ENCODE measurements around the gene MARCO. TPM values are rescaled to one million over a fixed set of nuclear protein-coding genes. Genes with fewer than 3 reads are reported as not detected.
"Not testable (repeated sequence)": the region's sequence is repeated elsewhere in the genome, so short reads cannot be mapped to it uniquely, and the experiment has no call there.

The MARCO gene
- polyA plus RNA-seq, 1 donor from 2014 or later = not detected

DNA sequence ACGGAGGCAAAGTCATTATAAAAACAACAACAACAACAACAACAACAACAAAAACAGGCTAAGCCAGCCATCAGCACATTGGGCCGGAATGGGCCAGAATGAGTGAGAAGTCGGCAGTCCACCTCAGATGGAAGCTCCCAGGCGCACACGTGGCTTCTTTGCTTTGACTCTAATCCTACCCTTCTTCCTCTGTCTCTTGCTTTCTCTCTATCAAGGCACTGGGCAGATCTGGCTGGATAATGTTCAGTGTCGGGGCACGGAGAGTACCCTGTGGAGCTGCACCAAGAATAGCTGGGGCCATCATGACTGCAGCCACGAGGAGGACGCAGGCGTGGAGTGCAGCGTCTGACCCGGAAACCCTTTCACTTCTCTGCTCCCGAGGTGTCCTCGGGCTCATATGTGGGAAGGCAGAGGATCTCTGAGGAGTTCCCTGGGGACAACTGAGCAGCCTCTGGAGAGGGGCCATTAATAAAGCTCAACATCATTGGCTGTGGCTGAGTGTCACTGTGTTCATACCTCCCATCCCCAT, 52.2 kb downstream of the MARCO start:
- Histone ChIP-seq H3K9me3 (ENCODE audit: low read length) (no peaks in the 10 kb centered on the region), H3K4me2 (ENCODE audit: low read length) (no peak overlapping the region), H3K9me2 (ENCODE audit: insufficient read depth, low read length) (no peaks in the 10 kb centered on the region), H3F3A (ENCODE audit: insufficient read depth, low read length, poor library complexity, severe bottlenecking) (no peaks in the 10 kb centered on the region), H3K27ac (ENCODE audit: low read length) (no peak overlapping the region), H3K4me3 (ENCODE audit: low read length) (no peak overlapping the region), H4K20me1 (ENCODE audit: insufficient read depth) (no peaks in the 10 kb centered on the region), H3K9ac (ENCODE audit: low read length) (no peak overlapping the region), H3K79me2 (replicated peaks; ENCODE audit: insufficient read depth, low read length) (no peaks in the 10 kb centered on the region), H3K27me3 (ENCODE audit: insufficient read depth, low read depth, low read length) (no peaks in the 10 kb centered on the region), H3K36me3 (ENCODE audit: insufficient read depth, low read length) (no peaks in the 10 kb centered on the region), H2AFZ (ENCODE audit: low read depth, low read length) (no peak overlapping the region)
- TF ChIP-seq MXI1 (conservative IDR thresholded peaks at IDR 0.05; ENCODE audit: poor library complexity, severe bottlenecking) (no peak), EP300 (conservative IDR thresholded peaks at IDR 0.05; ENCODE audit: poor library complexity, severe bottlenecking) (no peak)
- TF ChIP-seq, protein P1, sequence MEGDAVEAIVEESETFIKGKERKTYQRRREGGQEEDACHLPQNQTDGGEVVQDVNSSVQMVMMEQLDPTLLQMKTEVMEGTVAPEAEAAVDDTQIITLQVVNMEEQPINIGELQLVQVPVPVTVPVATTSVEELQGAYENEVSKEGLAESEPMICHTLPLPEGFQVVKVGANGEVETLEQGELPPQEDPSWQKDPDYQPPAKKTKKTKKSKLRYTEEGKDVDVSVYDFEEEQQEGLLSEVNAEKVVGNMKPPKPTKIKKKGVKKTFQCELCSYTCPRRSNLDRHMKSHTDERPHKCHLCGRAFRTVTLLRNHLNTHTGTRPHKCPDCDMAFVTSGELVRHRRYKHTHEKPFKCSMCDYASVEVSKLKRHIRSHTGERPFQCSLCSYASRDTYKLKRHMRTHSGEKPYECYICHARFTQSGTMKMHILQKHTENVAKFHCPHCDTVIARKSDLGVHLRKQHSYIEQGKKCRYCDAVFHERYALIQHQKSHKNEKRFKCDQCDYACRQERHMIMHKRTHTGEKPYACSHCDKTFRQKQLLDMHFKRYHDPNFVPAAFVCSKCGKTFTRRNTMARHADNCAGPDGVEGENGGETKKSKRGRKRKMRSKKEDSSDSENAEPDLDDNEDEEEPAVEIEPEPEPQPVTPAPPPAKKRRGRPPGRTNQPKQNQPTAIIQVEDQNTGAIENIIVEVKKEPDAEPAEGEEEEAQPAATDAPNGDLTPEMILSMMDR (IDR thresholded peaks at IDR 0.05; ENCODE audit: poor library complexity, severe bottlenecking) = no peak
- TF ChIP-seq, protein P2, sequence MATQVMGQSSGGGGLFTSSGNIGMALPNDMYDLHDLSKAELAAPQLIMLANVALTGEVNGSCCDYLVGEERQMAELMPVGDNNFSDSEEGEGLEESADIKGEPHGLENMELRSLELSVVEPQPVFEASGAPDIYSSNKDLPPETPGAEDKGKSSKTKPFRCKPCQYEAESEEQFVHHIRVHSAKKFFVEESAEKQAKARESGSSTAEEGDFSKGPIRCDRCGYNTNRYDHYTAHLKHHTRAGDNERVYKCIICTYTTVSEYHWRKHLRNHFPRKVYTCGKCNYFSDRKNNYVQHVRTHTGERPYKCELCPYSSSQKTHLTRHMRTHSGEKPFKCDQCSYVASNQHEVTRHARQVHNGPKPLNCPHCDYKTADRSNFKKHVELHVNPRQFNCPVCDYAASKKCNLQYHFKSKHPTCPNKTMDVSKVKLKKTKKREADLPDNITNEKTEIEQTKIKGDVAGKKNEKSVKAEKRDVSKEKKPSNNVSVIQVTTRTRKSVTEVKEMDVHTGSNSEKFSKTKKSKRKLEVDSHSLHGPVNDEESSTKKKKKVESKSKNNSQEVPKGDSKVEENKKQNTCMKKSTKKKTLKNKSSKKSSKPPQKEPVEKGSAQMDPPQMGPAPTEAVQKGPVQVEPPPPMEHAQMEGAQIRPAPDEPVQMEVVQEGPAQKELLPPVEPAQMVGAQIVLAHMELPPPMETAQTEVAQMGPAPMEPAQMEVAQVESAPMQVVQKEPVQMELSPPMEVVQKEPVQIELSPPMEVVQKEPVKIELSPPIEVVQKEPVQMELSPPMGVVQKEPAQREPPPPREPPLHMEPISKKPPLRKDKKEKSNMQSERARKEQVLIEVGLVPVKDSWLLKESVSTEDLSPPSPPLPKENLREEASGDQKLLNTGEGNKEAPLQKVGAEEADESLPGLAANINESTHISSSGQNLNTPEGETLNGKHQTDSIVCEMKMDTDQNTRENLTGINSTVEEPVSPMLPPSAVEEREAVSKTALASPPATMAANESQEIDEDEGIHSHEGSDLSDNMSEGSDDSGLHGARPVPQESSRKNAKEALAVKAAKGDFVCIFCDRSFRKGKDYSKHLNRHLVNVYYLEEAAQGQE (IDR thresholded peaks at IDR 0.05; ENCODE audit: borderline replicate concordance) = no peak

DNA sequence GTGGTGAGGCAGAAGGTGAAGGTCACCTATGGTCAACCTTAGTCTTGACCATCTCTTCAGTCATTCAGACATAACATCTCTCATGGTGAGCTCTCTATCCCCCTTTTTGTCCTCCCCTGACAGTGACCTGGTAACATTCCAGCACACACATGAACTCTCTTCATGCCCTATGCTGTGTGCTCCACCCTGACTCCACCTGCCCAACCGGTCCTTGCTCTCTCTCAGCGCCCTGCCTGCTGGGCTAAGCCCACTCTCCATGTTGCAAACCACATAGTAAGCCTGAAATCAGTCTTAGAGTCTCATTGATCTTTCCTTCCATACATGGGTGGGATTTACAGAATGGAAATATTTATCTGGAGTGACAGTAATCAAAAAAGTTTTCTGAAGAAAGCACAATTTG, 52.8 kb downstream of the MARCO start:
- TF ChIP-seq MXI1 (conservative IDR thresholded peaks at IDR 0.05; ENCODE audit: poor library complexity, severe bottlenecking) = no peak
- TF ChIP-seq, protein P2 (IDR thresholded peaks at IDR 0.05; ENCODE audit: borderline replicate concordance) = no peak
- no peak for TF ChIP-seq TAF1 (IDR thresholded peaks at IDR 0.05; ENCODE audit: low read depth)
- no peak for TF ChIP-seq RAD21 (conservative IDR thresholded peaks at IDR 0.05)
- no peak for TF ChIP-seq SMC3 (conservative IDR thresholded peaks at IDR 0.05; ENCODE audit: poor library complexity)
- TF ChIP-seq, protein P1 (IDR thresholded peaks at IDR 0.05; ENCODE audit: poor library complexity, severe bottlenecking) = no peak
- Histone ChIP-seq H3K27ac (ENCODE audit: low read length) (no peak overlapping the region), H3K79me2 (replicated peaks; ENCODE audit: insufficient read depth, low read length) (no peaks in the 10 kb centered on the region), H3K27me3 (ENCODE audit: insufficient read depth, low read depth, low read length) (no peaks in the 10 kb centered on the region), H3F3A (ENCODE audit: insufficient read depth, low read length, poor library complexity, severe bottlenecking) (no peaks in the 10 kb centered on the region), H2AFZ (ENCODE audit: low read depth, low read length) (no peak overlapping the region), H3K9me2 (ENCODE audit: insufficient read depth, low read length) (no peaks in the 10 kb centered on the region), H3K9ac (ENCODE audit: low read length) (no peak overlapping the region), H4K20me1 (ENCODE audit: insufficient read depth) (no peaks in the 10 kb centered on the region), H3K9me3 (ENCODE audit: low read length) (no peaks in the 10 kb centered on the region), H3K36me3 (ENCODE audit: insufficient read depth, low read length) (no peaks in the 10 kb centered on the region), H3K4me3 (ENCODE audit: low read length) (no peak overlapping the region), H3K4me2 (ENCODE audit: low read length) (no peak overlapping the region)

DNA sequence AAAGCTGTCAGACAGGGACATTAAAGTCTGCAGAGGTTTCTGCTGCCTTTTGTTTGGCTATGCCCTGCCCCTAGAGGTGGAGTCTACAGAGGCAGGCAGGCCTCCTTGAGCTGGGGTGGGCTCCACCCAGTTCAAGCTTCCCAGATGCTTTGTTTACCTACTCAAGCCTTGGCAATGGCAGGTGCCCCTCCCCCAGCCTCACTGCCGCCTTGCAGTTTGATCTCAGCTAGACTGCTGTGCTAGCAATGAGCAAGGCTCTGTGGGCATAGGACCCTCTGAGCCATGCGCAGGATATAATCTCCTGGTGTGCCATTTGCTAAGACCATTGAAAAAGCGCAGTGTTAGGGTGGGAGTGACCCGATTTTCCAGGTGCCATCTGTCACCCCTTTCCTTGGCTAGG, 61.9 kb downstream of the MARCO start:
- not testable (repeated sequence) for H3K9me3 ChIP-seq (ENCODE audit: low read length); H4K20me1 ChIP-seq (ENCODE audit: insufficient read depth); H3K79me2 ChIP-seq (replicated peaks; ENCODE audit: insufficient read depth, low read length); H3K9me2 ChIP-seq (ENCODE audit: insufficient read depth, low read length); H3K27ac ChIP-seq (ENCODE audit: low read length); H3K4me3 ChIP-seq (ENCODE audit: low read length); H3K36me3 ChIP-seq (ENCODE audit: insufficient read depth, low read length); H3K9ac ChIP-seq (ENCODE audit: low read length); H3K27me3 ChIP-seq (ENCODE audit: insufficient read depth, low read depth, low read length); H3F3A ChIP-seq (ENCODE audit: insufficient read depth, low read length, poor library complexity, severe bottlenecking); H3K4me2 ChIP-seq (ENCODE audit: low read length); H2AFZ ChIP-seq (ENCODE audit: low read depth, low read length)

Measured in neural cell (in vitro differentiated cells).